Fibroblast of lung (primary cell): ENCODE measurements around the gene ALPP.

Source experiments
- CTCF ChIP-seq, 2 donors: IDR thresholded peaks in 1 of 2; conservative IDR thresholded peaks in 1 of 2; 1 replicate in 1 of 2; 2 replicates in 1 of 2; pipeline ENCODE4 v1.5.1; 2011 to 2012; ENCODE audit warnings: low read length in 2 of 2, control low read depth in 1 of 2, inconsistent platforms in 1 of 2, low read depth in 1 of 2, mild to moderate bottlenecking in 1 of 2
- EZH2 ChIP-seq: IDR thresholded peaks from 2 replicates; pipeline ENCODE4 v1.5.1; 2012; ENCODE audit warnings: low read length, control low read depth, mild to moderate bottlenecking; ENCODE audit errors: missing control alignments

GRCh38 chr2:232330068-232330999 is 48.2 kb upstream of the ALPP start:
- TF ChIP-seq EZH2 (no peak), CTCF (conservative IDR thresholded peaks at IDR 0.05 in 1 of 2, IDR thresholded peaks at IDR 0.05 in 1 of 2; ENCODE audit: low read depth in 1 of 2, low read length in 2 of 2) (no peak)
